Panc1 (cell line): Measurements from ENCODE around the gene THRB.

Experiments used
- POLR2AphosphoS5 ChIP-seq: IDR thresholded peaks from 2 replicates; pipeline ENCODE4 v1.6.1; 2012; ENCODE audit warnings: mild to moderate bottlenecking, low read depth, low read length, moderate library complexity
- TF ChIP-seq, protein P1 (sequence below): fragments of 450-650 bp; IDR thresholded peaks from 2 replicates; pipeline ENCODE4 v1.5.1; 2017; ENCODE audit warnings: mild to moderate bottlenecking

DNA sequence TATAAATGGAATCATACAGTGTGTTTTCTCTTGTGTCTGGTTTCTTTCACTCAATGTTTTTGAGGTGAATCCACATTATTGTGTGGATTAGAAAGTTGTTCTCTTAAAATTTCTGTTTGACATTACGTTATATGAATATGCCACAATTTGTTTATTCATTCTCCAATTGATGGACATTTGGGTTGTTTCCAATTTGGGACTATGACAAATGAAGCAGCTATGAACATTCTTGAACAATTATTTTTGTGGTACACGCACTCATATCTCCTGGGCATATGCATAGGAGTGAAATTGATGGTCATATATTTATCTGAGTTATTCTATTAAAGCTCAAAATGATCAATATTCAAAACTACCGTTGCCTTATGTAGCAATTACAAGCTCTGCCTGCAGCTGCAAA is 5.3 kb upstream of the THRB start:
- TF ChIP-seq, protein P1, sequence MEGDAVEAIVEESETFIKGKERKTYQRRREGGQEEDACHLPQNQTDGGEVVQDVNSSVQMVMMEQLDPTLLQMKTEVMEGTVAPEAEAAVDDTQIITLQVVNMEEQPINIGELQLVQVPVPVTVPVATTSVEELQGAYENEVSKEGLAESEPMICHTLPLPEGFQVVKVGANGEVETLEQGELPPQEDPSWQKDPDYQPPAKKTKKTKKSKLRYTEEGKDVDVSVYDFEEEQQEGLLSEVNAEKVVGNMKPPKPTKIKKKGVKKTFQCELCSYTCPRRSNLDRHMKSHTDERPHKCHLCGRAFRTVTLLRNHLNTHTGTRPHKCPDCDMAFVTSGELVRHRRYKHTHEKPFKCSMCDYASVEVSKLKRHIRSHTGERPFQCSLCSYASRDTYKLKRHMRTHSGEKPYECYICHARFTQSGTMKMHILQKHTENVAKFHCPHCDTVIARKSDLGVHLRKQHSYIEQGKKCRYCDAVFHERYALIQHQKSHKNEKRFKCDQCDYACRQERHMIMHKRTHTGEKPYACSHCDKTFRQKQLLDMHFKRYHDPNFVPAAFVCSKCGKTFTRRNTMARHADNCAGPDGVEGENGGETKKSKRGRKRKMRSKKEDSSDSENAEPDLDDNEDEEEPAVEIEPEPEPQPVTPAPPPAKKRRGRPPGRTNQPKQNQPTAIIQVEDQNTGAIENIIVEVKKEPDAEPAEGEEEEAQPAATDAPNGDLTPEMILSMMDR, result no peak
- no peak for TF ChIP-seq POLR2AphosphoS5
